ENCODE measurements around the gene TBC1D10A. TPM values are rescaled to one million over a fixed set of nuclear protein-coding genes. Genes with fewer than 3 reads are reported as not detected.

Gene TBC1D10A
- total and polyA plus RNA-seq, 4 donors: 16.7 to 45.5 (median 27.5) TPM

DNA sequence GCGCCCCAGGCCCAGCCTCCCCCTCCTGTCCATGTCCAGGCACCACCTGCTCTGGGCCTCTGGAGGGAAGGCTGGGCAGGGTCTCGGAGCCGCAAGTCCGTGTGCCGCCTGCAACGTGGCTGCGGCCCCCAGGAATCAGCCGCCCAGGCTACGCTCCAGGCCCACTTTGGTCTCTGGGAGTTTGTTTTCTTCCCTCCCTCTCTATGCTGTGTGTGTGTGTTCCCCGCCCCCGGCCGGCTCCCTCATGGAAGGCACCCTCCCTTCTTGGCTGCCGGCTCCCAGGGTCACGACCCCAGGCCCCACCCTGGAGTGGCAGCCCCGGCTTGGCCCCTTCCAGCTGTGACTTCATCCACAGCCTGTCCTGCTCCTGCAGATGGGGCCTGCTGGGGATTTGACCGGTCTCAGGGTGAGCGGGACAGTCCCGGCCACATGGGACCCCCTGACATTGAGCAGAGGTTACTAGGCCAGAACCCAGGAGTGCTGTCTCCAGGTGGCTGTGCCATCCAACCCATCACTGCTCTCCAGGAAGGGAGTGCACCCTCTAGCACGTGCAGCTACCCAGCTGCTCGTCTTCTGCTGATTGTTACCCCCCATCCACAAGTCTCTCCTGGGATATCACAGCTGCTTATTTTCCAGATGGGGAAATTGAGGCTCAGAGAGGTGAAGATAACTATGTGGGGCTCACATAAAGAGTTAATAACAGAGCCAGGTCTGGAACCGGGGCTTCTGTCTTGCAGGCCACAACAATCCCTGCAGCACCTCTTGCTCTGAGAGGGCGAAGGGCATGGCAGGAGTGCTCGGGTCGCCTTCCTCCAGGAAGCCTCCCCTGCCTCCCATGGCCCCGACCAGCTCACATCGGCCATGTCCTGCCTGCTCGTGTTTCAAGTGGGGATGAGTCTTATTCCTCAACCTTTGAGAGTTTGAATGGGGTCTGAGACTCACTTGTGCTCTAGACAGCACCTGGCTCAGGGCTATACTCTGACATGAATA, 77.4 kb downstream of the TBC1D10A start:
- 88 to 90% methylated on average over 27 of the region's 27 CpGs for WGBS, 2 donors
- Histone ChIP-seq H3K36me3 (ENCODE audit: control insufficient read depth in 1 of 2, insufficient read depth in 2 of 2, low read length in 1 of 2) (no peaks in the 10 kb centered on the region), H3K27ac (ENCODE audit: low read depth in 1 of 2, low read length in 2 of 2) (no peak overlapping the region), H3K27me3 (ENCODE audit: control insufficient read depth in 1 of 2, insufficient read depth in 2 of 2, low read length in 1 of 2) (no peaks in the 10 kb centered on the region), H3K4me1 (ENCODE audit: control insufficient read depth in 1 of 2, insufficient read depth in 2 of 2, low read length in 2 of 2) (peaks cover 0 to 2% of the 10 kb centered on the region in 2 donors), H3K4me3 (ENCODE audit: low read length in 2 of 2) (no peak overlapping the region), H3K9me3 (ENCODE audit: control insufficient read depth, low read length) (no peaks in the 10 kb centered on the region)
- ATAC-seq (ENCODE audit: low FRiP score) (no peak), DNase-seq (peak in 1 of 2 donors; percentile 75)
- intact Hi-C loops (cut with DNase I): loop anchor here in 1 of 2 donors (5.0 kb wide), 1 partner anchor 32 kb away; no protein-coding TSS in a partner anchor

GRCh38 chr22:30248484-30248883, 78.3 kb downstream of the TBC1D10A start:
- ATAC-seq (ENCODE audit: low FRiP score) (no peak), DNase-seq (no peak)
- Histone ChIP-seq H3K36me3 (ENCODE audit: control insufficient read depth in 1 of 2, insufficient read depth in 2 of 2, low read length in 1 of 2) (no peaks in the 10 kb centered on the region), H3K4me3 (ENCODE audit: low read length in 2 of 2) (no peak overlapping the region), H3K9me3 (ENCODE audit: control insufficient read depth, low read length) (no peaks in the 10 kb centered on the region), H3K4me1 (ENCODE audit: control insufficient read depth in 1 of 2, insufficient read depth in 2 of 2, low read length in 2 of 2) (peaks cover 0 to 2% of the 10 kb centered on the region in 2 donors), H3K27ac (ENCODE audit: low read depth in 1 of 2, low read length in 2 of 2) (no peak overlapping the region), H3K27me3 (ENCODE audit: control insufficient read depth in 1 of 2, insufficient read depth in 2 of 2, low read length in 1 of 2) (no peaks in the 10 kb centered on the region)
- intact Hi-C loops (cut with DNase I): no loop called here
- 83 to 84% methylated on average over 6 of the region's 6 CpGs for WGBS, 2 donors

GRCh38 chr22:30247974-30248373, 78.8 kb downstream of the TBC1D10A start:
- no peak overlapping the region for H3K4me3 ChIP-seq (ENCODE audit: low read length in 2 of 2)
- DNase-seq: no peak
- no peak for ATAC-seq (ENCODE audit: low FRiP score)
- WGBS, 2 donors: 84 to 88% methylated on average over 12 of the region's 12 CpGs
- no peaks in the 10 kb centered on the region for H3K27me3 ChIP-seq (ENCODE audit: control insufficient read depth in 1 of 2, insufficient read depth in 2 of 2, low read length in 1 of 2)
- peaks cover 0 to 2% of the 10 kb centered on the region in 2 donors for H3K4me1 ChIP-seq (ENCODE audit: control insufficient read depth in 1 of 2, insufficient read depth in 2 of 2, low read length in 2 of 2)
- intact Hi-C loops (cut with DNase I): no loop called here
- H3K9me3 ChIP-seq (ENCODE audit: control insufficient read depth, low read length): no peaks in the 10 kb centered on the region
- no peak overlapping the region for H3K27ac ChIP-seq (ENCODE audit: low read depth in 1 of 2, low read length in 2 of 2)
- no peaks in the 10 kb centered on the region for H3K36me3 ChIP-seq (ENCODE audit: control insufficient read depth in 1 of 2, insufficient read depth in 2 of 2, low read length in 1 of 2)

GRCh38 chr22:30247561-30247960, 79.2 kb downstream of the TBC1D10A start:
- Histone ChIP-seq H3K4me1 (ENCODE audit: control insufficient read depth in 1 of 2, insufficient read depth in 2 of 2, low read length in 2 of 2) (peaks cover 0 to 2% of the 10 kb centered on the region in 2 donors), H3K27me3 (ENCODE audit: control insufficient read depth in 1 of 2, insufficient read depth in 2 of 2, low read length in 1 of 2) (no peaks in the 10 kb centered on the region), H3K27ac (ENCODE audit: low read depth in 1 of 2, low read length in 2 of 2) (no peak overlapping the region), H3K9me3 (ENCODE audit: control insufficient read depth, low read length) (no peaks in the 10 kb centered on the region), H3K36me3 (ENCODE audit: control insufficient read depth in 1 of 2, insufficient read depth in 2 of 2, low read length in 1 of 2) (no peaks in the 10 kb centered on the region), H3K4me3 (ENCODE audit: low read length in 2 of 2) (no peak overlapping the region)
- no peak for DNase-seq
- 80 to 83% methylated on average over 11 of the region's 11 CpGs for WGBS, 2 donors
- no peak for ATAC-seq (ENCODE audit: low FRiP score)
- intact Hi-C loops (cut with DNase I): no loop called here

GRCh38 chr22:30246814-30247376, 79.8 kb downstream of the TBC1D10A start:
- ATAC-seq (ENCODE audit: low FRiP score) (no peak), DNase-seq (no peak)
- 20% methylated on average over 15 of the region's 15 CpGs for WGBS, 2 donors
- Histone ChIP-seq H3K27ac (ENCODE audit: low read depth in 1 of 2, low read length in 2 of 2) (no peak overlapping the region), H3K9me3 (ENCODE audit: control insufficient read depth, low read length) (no peaks in the 10 kb centered on the region), H3K4me1 (ENCODE audit: control insufficient read depth in 1 of 2, insufficient read depth in 2 of 2, low read length in 2 of 2) (peaks cover 0 to 2% of the 10 kb centered on the region in 2 donors), H3K27me3 (ENCODE audit: control insufficient read depth in 1 of 2, insufficient read depth in 2 of 2, low read length in 1 of 2) (no peaks in the 10 kb centered on the region), H3K4me3 (ENCODE audit: low read length in 2 of 2) (no peak overlapping the region), H3K36me3 (ENCODE audit: control insufficient read depth in 1 of 2, insufficient read depth in 2 of 2, low read length in 1 of 2) (no peaks in the 10 kb centered on the region)
- intact Hi-C loops (cut with DNase I): no loop called here

GRCh38 chr22:30245985-30246813, 80.5 kb downstream of the TBC1D10A start, which contains the start of gene LIF:
Gene LIF (minus strand): TSS chr22:30246759. CDS start chr22:30246695, 64 bp downstream.
- WGBS, 2 donors: 1 to 2% methylated on average over 54 to 64 of the region's 64 CpGs
- no peak for DNase-seq
- H3K36me3 ChIP-seq (ENCODE audit: control insufficient read depth in 1 of 2, insufficient read depth in 2 of 2, low read length in 1 of 2): no peaks in the 10 kb centered on the region
- no peak for ATAC-seq (ENCODE audit: low FRiP score)
- peaks cover 0 to 2% of the 10 kb centered on the region in 2 donors for H3K4me1 ChIP-seq (ENCODE audit: control insufficient read depth in 1 of 2, insufficient read depth in 2 of 2, low read length in 2 of 2)
- peak within 1 kb of the TSS; percentile 4 to 23 for H3K4me3 ChIP-seq (ENCODE audit: low read length in 2 of 2)
- no peaks in the 10 kb centered on the region for H3K27me3 ChIP-seq (ENCODE audit: control insufficient read depth in 1 of 2, insufficient read depth in 2 of 2, low read length in 1 of 2)
- H3K27ac ChIP-seq (ENCODE audit: low read depth in 1 of 2, low read length in 2 of 2): no peak within 1 kb of the TSS
- intact Hi-C loops (cut with DNase I): no loop called here
- H3K9me3 ChIP-seq (ENCODE audit: control insufficient read depth, low read length): no peaks in the 10 kb centered on the region

DNA sequence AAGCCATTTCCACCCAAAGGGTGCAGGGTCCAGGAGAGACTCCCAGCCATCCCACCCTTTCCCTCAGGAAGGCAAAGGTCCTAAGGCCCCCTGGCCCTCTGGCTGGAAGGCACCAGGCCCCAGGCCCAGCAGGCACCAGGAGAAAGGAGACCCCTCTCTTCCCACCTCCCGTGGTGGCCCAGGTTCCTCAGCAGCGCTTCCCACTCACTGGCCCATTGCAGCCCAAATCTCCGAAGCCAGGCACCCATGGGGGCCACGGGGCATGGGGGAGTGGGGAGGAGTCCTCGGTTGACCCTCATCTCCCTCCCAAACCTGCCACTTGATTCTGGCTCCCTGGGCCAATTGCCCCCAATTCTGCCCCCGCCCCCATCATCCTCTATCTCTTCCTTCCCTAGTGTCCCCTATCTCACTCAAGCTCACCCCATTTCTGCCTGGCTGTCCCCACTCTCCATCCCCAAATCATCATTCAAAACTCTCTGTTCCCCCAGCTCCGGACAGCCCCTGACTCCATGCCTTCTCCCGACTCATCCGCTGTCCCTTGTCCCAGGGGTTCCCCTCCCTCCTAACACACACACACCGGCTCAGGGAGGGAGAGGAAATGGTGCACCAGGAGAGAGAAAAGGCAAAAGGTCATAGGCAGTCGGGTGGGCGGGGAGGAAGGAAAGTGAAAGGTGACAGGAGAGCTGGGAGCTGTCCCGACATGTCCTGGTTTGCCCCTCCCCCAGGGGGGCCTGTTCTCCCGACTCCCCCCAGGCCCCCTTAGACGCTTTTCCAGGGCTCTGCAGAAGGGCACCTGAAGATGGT, 81.4 kb downstream of the TBC1D10A start:
- H3K4me3 ChIP-seq (ENCODE audit: low read length in 2 of 2): peak overlapping the region in 1 of 2 donors; percentile 23
- H3K27me3 ChIP-seq (ENCODE audit: control insufficient read depth in 1 of 2, insufficient read depth in 2 of 2, low read length in 1 of 2): no peaks in the 10 kb centered on the region
- ATAC-seq (ENCODE audit: low FRiP score) (no peak), DNase-seq (no peak)
- intact Hi-C loops (cut with DNase I): no loop called here
- no peak overlapping the region for H3K27ac ChIP-seq (ENCODE audit: low read depth in 1 of 2, low read length in 2 of 2)
- H3K36me3 ChIP-seq (ENCODE audit: control insufficient read depth in 1 of 2, insufficient read depth in 2 of 2, low read length in 1 of 2): no peaks in the 10 kb centered on the region
- WGBS, 2 donors: 59 to 60% methylated on average over 15 of the region's 15 CpGs
- H3K4me1 ChIP-seq (ENCODE audit: control insufficient read depth in 1 of 2, insufficient read depth in 2 of 2, low read length in 2 of 2): peaks cover 0 to 2% of the 10 kb centered on the region in 2 donors
- H3K9me3 ChIP-seq (ENCODE audit: control insufficient read depth, low read length): no peaks in the 10 kb centered on the region

- 93 to 95% methylated on average over 5 of the region's 5 CpGs for WGBS, 2 donors
- Histone ChIP-seq H3K4me1 (ENCODE audit: control insufficient read depth in 1 of 2, insufficient read depth in 2 of 2, low read length in 2 of 2) (peaks cover 0 to 2% of the 10 kb centered on the region in 2 donors), H3K27me3 (ENCODE audit: control insufficient read depth in 1 of 2, insufficient read depth in 2 of 2, low read length in 1 of 2) (no peaks in the 10 kb centered on the region), H3K9me3 (ENCODE audit: control insufficient read depth, low read length) (no peaks in the 10 kb centered on the region), H3K27ac (ENCODE audit: low read depth in 1 of 2, low read length in 2 of 2) (no peak overlapping the region), H3K36me3 (ENCODE audit: control insufficient read depth in 1 of 2, insufficient read depth in 2 of 2, low read length in 1 of 2) (no peaks in the 10 kb centered on the region), H3K4me3 (ENCODE audit: low read length in 2 of 2) (no peak overlapping the region)
- no peak for ATAC-seq (ENCODE audit: low FRiP score)
- intact Hi-C loops (cut with DNase I): no loop called here
- DNase-seq: no peak
Observed at GRCh38 chr22:30244641-30245040, 82.1 kb downstream of the TBC1D10A start.

Measured in aorta (tissue), 5 donors.